HEK293 (cell line): ENCODE measurements around the gene AMZ1.

Source experiments
- CTCF ChIA-PET: fragments of 350-600 bp; formaldehyde crosslinking; extraction: SDS; loops from one replicate; lab custom pipeline; 2021; ENCODE audit warnings: antibody characterized with exemption; lab: Yijun Ruan, JAX
- POLR2A ChIA-PET: fragments of 300-600 bp; formaldehyde crosslinking; extraction: SDS; loops from one replicate; lab custom pipeline; 2020; ENCODE audit warnings: antibody characterized with exemption, inconsistent platforms; lab: Yijun Ruan, JAX
- H3K27ac ChIP-seq: fragments of 200-500 bp; sonication (Bioruptor generic); 2 replicates; pipeline ENCODE4 v1.5.1; 2014; ENCODE audit warnings: low read depth, low read length, control low read depth, inconsistent platforms; ENCODE audit errors: extremely low read depth
- H3K36me3 ChIP-seq, 2 experiments: fragments of 200-500 bp in 1 of 2; sonication (Bioruptor generic) in 1 of 2; 1 replicate in 1 of 2; 2 replicates in 1 of 2; pipeline ENCODE4 v1.5.1; 2014 to 2017; ENCODE audit warnings: inconsistent platforms in 2 of 2, low read length in 2 of 2; ENCODE audit not compliant: control insufficient read depth in 2 of 2, insufficient read depth in 1 of 2
- H3K4me1 ChIP-seq: fragments of 200-500 bp; sonication (Bioruptor generic); 2 replicates; pipeline ENCODE4 v1.5.1; 2014; ENCODE audit warnings: mild to moderate bottlenecking, low read length, inconsistent platforms; ENCODE audit not compliant: control insufficient read depth, insufficient read depth
- H3K4me3 ChIP-seq: 2 replicates; pipeline ENCODE4 v1.5.1; 2011; ENCODE audit warnings: low read depth, mild to moderate bottlenecking, control low read depth, low read length, moderate library complexity
- H3K9me3 ChIP-seq: fragments of 200-500 bp; sonication (Bioruptor generic); 2 replicates; pipeline ENCODE4 v1.5.1; 2014; ENCODE audit warnings: low read depth, low read length, inconsistent platforms; ENCODE audit not compliant: control insufficient read depth, insufficient read depth
- FEZF1 ChIP-seq: fragments of 450-650 bp; formaldehyde crosslinking; IDR thresholded peaks from 2 replicates; pipeline ENCODE4 v1.5.1; 2016; ENCODE audit warnings: missing biosample characterization, missing genetic modification characterization
- GLIS1 ChIP-seq: fragments of 450-650 bp; formaldehyde crosslinking; IDR thresholded peaks from 2 replicates; pipeline ENCODE4 v1.5.1; 2016; ENCODE audit warnings: missing biosample characterization, missing genetic modification characterization
- HOXA7 ChIP-seq: sonication (generic); formaldehyde crosslinking; IDR thresholded peaks from 2 replicates; pipeline ENCODE4 v1.8.1; 2022; ENCODE audit warnings: missing genetic modification reagents, borderline replicate concordance
- RBAK ChIP-seq: fragments of 450-650 bp; formaldehyde crosslinking; IDR thresholded peaks from 2 replicates; pipeline ENCODE4 v1.5.1; 2016; ENCODE audit warnings: missing biosample characterization, missing genetic modification characterization
- ZBTB17 ChIP-seq: fragments of 450-650 bp; formaldehyde crosslinking; IDR thresholded peaks from 2 replicates; pipeline ENCODE4 v1.5.1; 2016; ENCODE audit warnings: missing biosample characterization, missing genetic modification characterization
- ZBTB20 ChIP-seq: fragments of 450-650 bp; formaldehyde crosslinking; IDR thresholded peaks from 2 replicates; pipeline ENCODE4 v1.5.1; 2016; ENCODE audit warnings: missing biosample characterization, missing genetic modification characterization
- ZBTB8A ChIP-seq: fragments of 450-650 bp; formaldehyde crosslinking; IDR thresholded peaks from 2 replicates; pipeline ENCODE4 v1.5.1; 2016; ENCODE audit warnings: missing biosample characterization, missing genetic modification characterization
- ZIC2 ChIP-seq: fragments of 450-650 bp; formaldehyde crosslinking; IDR thresholded peaks from 2 replicates; pipeline ENCODE4 v1.5.1; 2016; ENCODE audit warnings: missing biosample characterization, missing genetic modification characterization
- ZNF112 ChIP-seq: fragments of 450-650 bp; formaldehyde crosslinking; IDR thresholded peaks from 2 replicates; pipeline ENCODE4 v1.5.0; 2017; ENCODE audit warnings: missing biosample characterization, missing genetic modification characterization
- ZNF175 ChIP-seq: fragments of 450-650 bp; formaldehyde crosslinking; IDR thresholded peaks from 2 replicates; pipeline ENCODE4 v1.5.1; 2016; ENCODE audit warnings: missing biosample characterization, missing genetic modification characterization
- ZNF19 ChIP-seq: fragments of 450-650 bp; formaldehyde crosslinking; IDR thresholded peaks from 2 replicates; pipeline ENCODE4; 2016; ENCODE audit warnings: missing biosample characterization, missing genetic modification characterization, low read depth
- ZNF239 ChIP-seq: fragments of 450-650 bp; formaldehyde crosslinking; IDR thresholded peaks from 2 replicates; pipeline ENCODE4 v1.5.1; 2016; ENCODE audit warnings: missing biosample characterization, missing genetic modification characterization
- ZNF341 ChIP-seq: fragments of 450-650 bp; formaldehyde crosslinking; IDR thresholded peaks from 2 replicates; pipeline ENCODE4; 2016; ENCODE audit warnings: low read depth, missing biosample characterization, missing genetic modification characterization
- ZNF423 ChIP-seq: fragments of 450-650 bp; formaldehyde crosslinking; IDR thresholded peaks from 2 replicates; pipeline ENCODE4 v1.5.1; 2016; ENCODE audit warnings: missing biosample characterization, missing genetic modification characterization
- ZNF549 ChIP-seq: fragments of 450-650 bp; IDR thresholded peaks from 2 replicates; pipeline ENCODE4 v1.5.1; 2018; ENCODE audit warnings: missing biosample characterization, missing genetic modification characterization, mild to moderate bottlenecking, inconsistent platforms, moderate library complexity
- TF ChIP-seq, protein P1 (sequence below): fragments of 450-650 bp; formaldehyde crosslinking; IDR thresholded peaks from 2 replicates; pipeline ENCODE4 v1.5.1; 2017; ENCODE audit warnings: missing biosample characterization, missing genetic modification characterization
- TF ChIP-seq, protein P2 (sequence below): fragments of 450-650 bp; formaldehyde crosslinking; conservative IDR thresholded peaks from 2 replicates; pipeline ENCODE4 v1.5.1; 2016; ENCODE audit warnings: low read depth, missing biosample characterization, missing genetic modification characterization
- TF ChIP-seq, protein P3 (sequence below): fragments of 450-650 bp; formaldehyde crosslinking; IDR thresholded peaks from 2 replicates; pipeline ENCODE4 v1.5.1; 2017; ENCODE audit warnings: missing biosample characterization, missing genetic modification characterization

AMZ1 gene

DNA sequence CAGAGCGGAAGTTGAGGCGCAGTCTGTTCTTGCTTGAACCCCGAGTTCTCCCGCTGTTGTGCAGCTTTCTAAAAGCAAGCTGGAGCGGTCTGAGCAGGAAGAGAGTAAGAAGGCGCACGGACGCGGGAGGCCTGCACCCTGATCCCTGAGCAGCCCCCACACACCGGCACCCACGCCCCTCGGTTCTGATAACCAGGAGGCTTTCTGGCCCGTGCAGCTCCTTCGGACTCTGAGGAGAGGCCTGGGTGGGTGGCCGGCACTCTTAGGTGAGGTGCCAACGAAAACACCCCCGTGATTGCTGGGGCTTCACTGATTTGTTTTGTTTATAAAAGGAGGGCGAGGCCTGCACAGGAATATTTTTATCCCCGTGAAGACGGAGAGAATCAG, 28.9 kb downstream of the AMZ1 start (continued):
- TF ChIP-seq, protein P1, sequence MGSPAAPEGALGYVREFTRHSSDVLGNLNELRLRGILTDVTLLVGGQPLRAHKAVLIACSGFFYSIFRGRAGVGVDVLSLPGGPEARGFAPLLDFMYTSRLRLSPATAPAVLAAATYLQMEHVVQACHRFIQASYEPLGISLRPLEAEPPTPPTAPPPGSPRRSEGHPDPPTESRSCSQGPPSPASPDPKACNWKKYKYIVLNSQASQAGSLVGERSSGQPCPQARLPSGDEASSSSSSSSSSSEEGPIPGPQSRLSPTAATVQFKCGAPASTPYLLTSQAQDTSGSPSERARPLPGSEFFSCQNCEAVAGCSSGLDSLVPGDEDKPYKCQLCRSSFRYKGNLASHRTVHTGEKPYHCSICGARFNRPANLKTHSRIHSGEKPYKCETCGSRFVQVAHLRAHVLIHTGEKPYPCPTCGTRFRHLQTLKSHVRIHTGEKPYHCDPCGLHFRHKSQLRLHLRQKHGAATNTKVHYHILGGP (tag by site-specific recombination), result no peak
- no peak for TF ChIP-seq HOXA7 (CRISPR knock-in tag)
- no peak for TF ChIP-seq RBAK (tag by site-specific recombination)
- no peak for TF ChIP-seq ZIC2 (tag by site-specific recombination)

DNA sequence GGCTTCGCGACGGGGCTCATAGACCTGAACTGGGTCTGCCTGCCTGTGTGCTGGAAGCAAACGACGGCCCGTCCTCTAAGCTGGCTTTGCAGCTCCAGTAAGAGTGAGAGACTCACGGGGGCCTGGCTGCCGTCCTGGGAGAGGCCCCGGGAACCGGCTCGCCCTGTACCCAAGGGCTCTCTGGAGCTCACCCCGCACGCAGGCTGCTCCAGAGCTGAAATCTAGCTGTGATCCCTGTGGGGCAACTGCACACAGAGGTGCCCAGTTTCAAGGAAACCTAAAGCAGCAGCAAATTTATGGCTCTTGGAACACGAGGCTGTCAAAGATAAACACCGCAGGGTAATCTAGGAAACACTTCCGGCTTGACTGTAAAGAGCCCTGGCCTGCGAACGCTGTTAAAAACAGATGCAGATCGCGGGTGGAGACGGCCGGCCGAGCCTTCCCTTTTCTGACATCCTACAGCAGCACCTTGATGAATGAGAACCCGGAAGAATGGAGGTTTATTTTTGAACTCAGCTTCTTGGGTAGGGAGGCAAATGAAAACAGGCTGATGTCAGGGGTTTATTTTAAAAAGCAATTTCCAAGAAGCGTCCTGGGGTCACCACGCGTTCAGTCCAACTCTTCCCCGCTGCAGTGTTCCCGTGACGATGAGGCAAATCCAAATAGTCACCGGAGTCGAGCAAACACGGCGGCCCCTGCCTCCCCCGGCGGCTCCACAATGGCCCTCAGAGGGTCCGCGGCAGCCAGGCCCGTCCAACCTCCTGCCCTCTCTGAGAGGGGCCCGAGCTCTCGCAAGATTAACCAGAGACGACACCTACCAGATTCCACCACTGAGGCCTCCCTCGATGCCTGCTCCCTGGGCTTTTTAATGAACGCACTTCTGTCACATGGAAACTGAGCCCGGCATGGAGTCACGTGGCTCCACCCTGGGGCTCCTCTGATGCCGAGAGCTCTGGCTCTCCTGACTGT, 29.6 kb downstream of the AMZ1 start:
- CTCF ChIA-PET, result interaction anchor here (0.6 to 1.9 kb wide), 6 partner anchors 7 to 1138 kb away, joined by 3 to 12 read pairs (median 4); no protein-coding TSS in a partner anchor
- POLR2A ChIA-PET, result interaction anchor here (0.6 kb wide), 1 partner anchor 129 kb away, joined by 6 read pairs; no protein-coding TSS in a partner anchor
- peak overlapping the region; percentile 26; the same call in 1 of the 2 replicates for H3K27ac ChIP-seq
- no peaks in the 10 kb centered on the region for H3K36me3 ChIP-seq
- no peak for TF ChIP-seq ZNF341
- TF ChIP-seq ZNF423 (tag by site-specific recombination), result 0 out of 2 replicates have a peak, but pooled peaks have one; percentile 43
- no peak for TF ChIP-seq FEZF1
- TF ChIP-seq ZBTB8A (tag by site-specific recombination), result peak; percentile 30; the same call in 1 of the 2 replicates
- TF ChIP-seq ZNF175 (tag by site-specific recombination), result no peak
- peak; percentile 79 for TF ChIP-seq GLIS1
- TF ChIP-seq, protein P1 (tag by site-specific recombination), result peak; percentile 97
- TF ChIP-seq, protein P2, sequence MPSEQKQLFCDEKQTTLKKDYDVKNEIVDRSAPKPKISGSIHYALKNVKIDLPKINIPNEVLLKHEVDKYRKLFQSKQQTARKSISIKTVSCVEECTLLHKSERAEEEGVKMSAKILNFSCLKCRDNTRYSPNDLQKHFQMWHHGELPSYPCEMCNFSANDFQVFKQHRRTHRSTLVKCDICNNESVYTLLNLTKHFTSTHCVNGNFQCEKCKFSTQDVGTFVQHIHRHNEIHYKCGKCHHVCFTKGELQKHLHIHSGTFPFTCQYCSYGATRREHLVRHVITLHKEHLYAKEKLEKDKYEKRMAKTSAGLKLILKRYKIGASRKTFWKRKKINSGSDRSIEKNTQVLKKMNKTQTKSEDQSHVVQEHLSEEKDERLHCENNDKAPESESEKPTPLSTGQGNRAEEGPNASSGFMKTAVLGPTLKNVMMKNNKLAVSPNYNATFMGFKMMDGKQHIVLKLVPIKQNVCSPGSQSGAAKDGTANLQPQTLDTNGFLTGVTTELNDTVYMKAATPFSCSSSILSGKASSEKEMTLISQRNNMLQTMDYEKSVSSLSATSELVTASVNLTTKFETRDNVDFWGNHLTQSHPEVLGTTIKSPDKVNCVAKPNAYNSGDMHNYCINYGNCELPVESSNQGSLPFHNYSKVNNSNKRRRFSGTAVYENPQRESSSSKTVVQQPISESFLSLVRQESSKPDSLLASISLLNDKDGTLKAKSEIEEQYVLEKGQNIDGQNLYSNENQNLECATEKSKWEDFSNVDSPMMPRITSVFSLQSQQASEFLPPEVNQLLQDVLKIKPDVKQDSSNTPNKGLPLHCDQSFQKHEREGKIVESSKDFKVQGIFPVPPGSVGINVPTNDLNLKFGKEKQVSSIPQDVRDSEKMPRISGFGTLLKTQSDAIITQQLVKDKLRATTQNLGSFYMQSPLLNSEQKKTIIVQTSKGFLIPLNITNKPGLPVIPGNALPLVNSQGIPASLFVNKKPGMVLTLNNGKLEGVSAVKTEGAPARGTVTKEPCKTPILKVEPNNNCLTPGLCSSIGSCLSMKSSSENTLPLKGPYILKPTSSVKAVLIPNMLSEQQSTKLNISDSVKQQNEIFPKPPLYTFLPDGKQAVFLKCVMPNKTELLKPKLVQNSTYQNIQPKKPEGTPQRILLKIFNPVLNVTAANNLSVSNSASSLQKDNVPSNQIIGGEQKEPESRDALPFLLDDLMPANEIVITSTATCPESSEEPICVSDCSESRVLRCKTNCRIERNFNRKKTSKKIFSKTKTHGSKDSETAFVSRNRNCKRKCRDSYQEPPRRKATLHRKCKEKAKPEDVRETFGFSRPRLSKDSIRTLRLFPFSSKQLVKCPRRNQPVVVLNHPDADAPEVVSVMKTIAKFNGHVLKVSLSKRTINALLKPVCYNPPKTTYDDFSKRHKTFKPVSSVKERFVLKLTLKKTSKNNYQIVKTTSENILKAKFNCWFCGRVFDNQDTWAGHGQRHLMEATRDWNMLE, result no peak
- TF ChIP-seq ZNF19, result no peak
- no peak for TF ChIP-seq ZNF239
- peak; percentile 61 for TF ChIP-seq ZBTB17 (tag by site-specific recombination)
- no peak for TF ChIP-seq ZNF112 (tag by site-specific recombination)
- peak; percentile 69 for TF ChIP-seq ZBTB20 (tag by site-specific recombination)
- peak; percentile 84 for TF ChIP-seq ZIC2 (tag by site-specific recombination)
- no peak for TF ChIP-seq ZNF549 (tag by site-specific recombination)
- TF ChIP-seq, protein P3, sequence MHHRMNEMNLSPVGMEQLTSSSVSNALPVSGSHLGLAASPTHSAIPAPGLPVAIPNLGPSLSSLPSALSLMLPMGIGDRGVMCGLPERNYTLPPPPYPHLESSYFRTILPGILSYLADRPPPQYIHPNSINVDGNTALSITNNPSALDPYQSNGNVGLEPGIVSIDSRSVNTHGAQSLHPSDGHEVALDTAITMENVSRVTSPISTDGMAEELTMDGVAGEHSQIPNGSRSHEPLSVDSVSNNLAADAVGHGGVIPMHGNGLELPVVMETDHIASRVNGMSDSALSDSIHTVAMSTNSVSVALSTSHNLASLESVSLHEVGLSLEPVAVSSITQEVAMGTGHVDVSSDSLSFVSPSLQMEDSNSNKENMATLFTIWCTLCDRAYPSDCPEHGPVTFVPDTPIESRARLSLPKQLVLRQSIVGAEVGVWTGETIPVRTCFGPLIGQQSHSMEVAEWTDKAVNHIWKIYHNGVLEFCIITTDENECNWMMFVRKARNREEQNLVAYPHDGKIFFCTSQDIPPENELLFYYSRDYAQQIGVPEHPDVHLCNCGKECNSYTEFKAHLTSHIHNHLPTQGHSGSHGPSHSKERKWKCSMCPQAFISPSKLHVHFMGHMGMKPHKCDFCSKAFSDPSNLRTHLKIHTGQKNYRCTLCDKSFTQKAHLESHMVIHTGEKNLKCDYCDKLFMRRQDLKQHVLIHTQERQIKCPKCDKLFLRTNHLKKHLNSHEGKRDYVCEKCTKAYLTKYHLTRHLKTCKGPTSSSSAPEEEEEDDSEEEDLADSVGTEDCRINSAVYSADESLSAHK, result peak; percentile 77
- TF ChIP-seq, all 188 proteins: peak for 8
- Histone ChIP-seq H3K4me3 (no peak overlapping the region), H3K4me1 (peaks cover 3% of the 10 kb centered on the region; the same call in 1 of the 2 replicates), H3K9me3 (no peaks in the 10 kb centered on the region)
